Loucy (cell line): ENCODE data around the gene PBRM1.

Source experiments
- CTCF ChIP-seq: fragments of 200-600 bp; sonication (generic); conservative IDR thresholded peaks from 2 replicates; pipeline ENCODE4 v1.5.1; 2014; ENCODE audit warnings: mild to moderate bottlenecking, antibody characterized with exemption, low read length
- EZH2phosphoT487 ChIP-seq: fragments of 200-600 bp; IDR thresholded peaks from 2 replicates; pipeline ENCODE4 v1.6.1; 2018; ENCODE audit warnings: antibody characterized with exemption, mild to moderate bottlenecking, moderate library complexity, borderline replicate concordance

GRCh38 chr3:52535411-52536111 lies 150.2 kb downstream of the PBRM1 start:
- TF ChIP-seq CTCF (no peak), EZH2phosphoT487 (no peak)
